Neural cell (in vitro differentiated cells): ENCODE results near the gene MCM9. TPM values are rescaled to one million over a fixed set of nuclear protein-coding genes. Genes with fewer than 3 reads are reported as not detected.

Experiments used
- H2AFZ ChIP-seq: fragments of 200-600, 300-800 bp; sonication (generic), shearing (Covaris generic); 2 replicates; pipeline ENCODE4 v1.6.0; 2014; ENCODE audit warnings: low read depth, mild to moderate bottlenecking, antibody characterized with exemption, low read length, moderate library complexity
- H3F3A ChIP-seq: fragments of 200-600 bp; shearing (Covaris generic); 2 replicates; pipeline ENCODE4 v1.6.1; 2016; ENCODE audit warnings: mild to moderate bottlenecking, moderate library complexity, mixed read lengths, antibody characterized with exemption, low read length; ENCODE audit not compliant: insufficient read depth, poor library complexity, severe bottlenecking
- H3K27ac ChIP-seq: fragments of 200-600, 300-800 bp; sonication (generic), shearing (Covaris generic); 2 replicates; pipeline ENCODE4 v1.5.1; 2014; ENCODE audit warnings: mild to moderate bottlenecking, low read length, moderate library complexity
- H3K27me3 ChIP-seq: fragments of 300-800, 200-600 bp; sonication (generic), shearing (Covaris generic); 2 replicates; pipeline ENCODE4 v1.6.0; 2014; ENCODE audit warnings: mild to moderate bottlenecking, low read depth, low read length, moderate library complexity; ENCODE audit not compliant: insufficient read depth
- H3K36me3 ChIP-seq: fragments of 300-800, 200-600 bp; sonication (generic), shearing (Covaris generic); 2 replicates; pipeline ENCODE4 v1.5.1; 2014; ENCODE audit warnings: mild to moderate bottlenecking, antibody characterized with exemption, low read length, moderate library complexity; ENCODE audit not compliant: insufficient read depth
- H3K4me2 ChIP-seq: fragments of 300-800, 200-600 bp; sonication (generic), shearing (Covaris generic); 2 replicates; pipeline ENCODE4 v1.6.0; 2014; ENCODE audit warnings: mild to moderate bottlenecking, low read length
- H3K4me3 ChIP-seq: fragments of 300-800, 200-600 bp; sonication (generic), shearing (Covaris generic); 2 replicates; pipeline ENCODE4 v1.5.1; 2014; ENCODE audit warnings: mild to moderate bottlenecking, low read length, moderate library complexity
- H3K79me2 ChIP-seq: fragments of 200-600 bp; shearing (Covaris generic); replicated peaks from 2 replicates; pipeline ENCODE4 v1.6.0; 2014; ENCODE audit warnings: mild to moderate bottlenecking, low read length, moderate library complexity; ENCODE audit not compliant: insufficient read depth
- H3K9ac ChIP-seq: fragments of 300-800, 200-600 bp; sonication (generic), shearing (Covaris generic); 2 replicates; pipeline ENCODE4 v1.6.1; 2016; ENCODE audit warnings: mild to moderate bottlenecking, low read length, mixed read lengths
- H3K9me2 ChIP-seq: fragments of 200-600 bp; shearing (Covaris generic); 2 replicates; pipeline ENCODE4 v1.6.1; 2016; ENCODE audit warnings: mild to moderate bottlenecking, low read length, mixed read lengths; ENCODE audit not compliant: insufficient read depth
- H3K9me3 ChIP-seq: fragments of 200-600, 300-800 bp; sonication (generic), shearing (Covaris generic); 2 replicates; pipeline ENCODE4 v1.6.1; 2016; ENCODE audit warnings: mild to moderate bottlenecking, mixed run types, low read length, moderate library complexity, mixed read lengths
- H4K20me1 ChIP-seq: fragments of 200-600 bp; shearing (Covaris generic); 2 replicates; pipeline ENCODE4 v1.6.1; 2016; ENCODE audit warnings: mild to moderate bottlenecking, mixed run types; ENCODE audit not compliant: insufficient read depth
- CTCF ChIP-seq: fragments of 450-650 bp; IDR thresholded peaks from 2 replicates; pipeline ENCODE4 v1.5.1; 2014; ENCODE audit warnings: antibody characterized with exemption, mild to moderate bottlenecking, moderate library complexity; ENCODE audit not compliant: poor library complexity, severe bottlenecking
- EP300 ChIP-seq: fragments of 450-650 bp; conservative IDR thresholded peaks from 2 replicates; pipeline ENCODE4 v1.6.1; 2014; ENCODE audit warnings: antibody characterized with exemption, mild to moderate bottlenecking, moderate library complexity; ENCODE audit not compliant: poor library complexity, severe bottlenecking
- EZH2 ChIP-seq: fragments of 200-600, 300-800 bp; shearing (Covaris generic), sonication (generic); IDR thresholded peaks from 2 replicates; pipeline ENCODE4 v1.6.1; 2014; ENCODE audit warnings: antibody characterized with exemption, low read length, borderline replicate concordance, mild to moderate bottlenecking; ENCODE audit not compliant: insufficient read depth, poor library complexity, severe bottlenecking
- MXI1 ChIP-seq: fragments of 450-650 bp; conservative IDR thresholded peaks from 2 replicates; pipeline ENCODE4 v1.6.1; 2014; ENCODE audit warnings: antibody characterized with exemption, mild to moderate bottlenecking; ENCODE audit not compliant: poor library complexity, severe bottlenecking
- POLR2AphosphoS5 ChIP-seq: IDR thresholded peaks from 2 replicates; pipeline ENCODE4 v1.6.1; 2012
- RAD21 ChIP-seq: fragments of 450-650 bp; conservative IDR thresholded peaks from 2 replicates; pipeline ENCODE4 v1.6.1; 2014; ENCODE audit warnings: antibody characterized with exemption, mild to moderate bottlenecking, moderate library complexity
- REST ChIP-seq: IDR thresholded peaks from 2 replicates; pipeline ENCODE4 v1.6.1; 2012; ENCODE audit warnings: borderline replicate concordance
- SMC3 ChIP-seq: fragments of 450-650 bp; conservative IDR thresholded peaks from 2 replicates; pipeline ENCODE4 v1.6.1; 2014; ENCODE audit warnings: antibody characterized with exemption, mild to moderate bottlenecking, moderate library complexity; ENCODE audit not compliant: poor library complexity
- TAF1 ChIP-seq: IDR thresholded peaks from 2 replicates; pipeline ENCODE4 v1.6.1; 2012; ENCODE audit warnings: low read depth
- polyA plus RNA-seq: library from polyadenylated mRNA; depleted of rRNA; stranded (reverse); fragments of >200 nt; gene quantifications from 2 replicates; pipeline ENCODE4 v1.2.3, GENCODE V29; 2014

MCM9 gene
- polyA plus RNA-seq, 1 donor from 2014 or later: 7.8 TPM

DNA sequence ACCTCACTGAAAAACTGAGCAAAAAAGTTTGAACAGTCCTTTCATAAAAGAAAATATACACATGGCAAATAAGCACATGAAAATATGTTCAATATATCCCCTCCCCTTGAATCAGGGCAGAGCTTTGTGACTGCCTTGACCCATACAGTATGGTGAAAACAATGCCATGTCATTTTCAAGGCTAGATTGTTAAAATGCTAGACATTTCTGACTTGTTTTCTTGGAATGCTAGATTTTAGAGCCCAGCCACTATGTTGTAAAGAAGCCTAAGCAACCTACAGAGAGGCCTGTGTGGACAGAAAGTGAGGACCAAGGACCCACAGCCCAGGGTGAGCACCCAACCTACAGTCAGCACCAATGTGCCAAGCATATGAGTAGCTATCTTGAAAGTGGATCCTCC lies 58.1 kb downstream of the MCM9 start:
- H3K27me3 ChIP-seq: no peaks in the 10 kb centered on the region
- H3K9me2 ChIP-seq: no peaks in the 10 kb centered on the region
- H3K36me3 ChIP-seq: no peaks in the 10 kb centered on the region
- H4K20me1 ChIP-seq: no peaks in the 10 kb centered on the region
- H3F3A ChIP-seq: no peaks in the 10 kb centered on the region
- no peak overlapping the region for H3K4me2 ChIP-seq
- H3K4me3 ChIP-seq: no peak overlapping the region
- no peaks in the 10 kb centered on the region for H3K79me2 ChIP-seq
- H2AFZ ChIP-seq: no peak overlapping the region
- TF ChIP-seq CTCF: no peak
- no peak for TF ChIP-seq REST
- no peaks in the 10 kb centered on the region for H3K9me3 ChIP-seq
- no peak overlapping the region for H3K27ac ChIP-seq
- H3K9ac ChIP-seq: no peak overlapping the region

- Histone ChIP-seq H3K27ac (no peak overlapping the region), H3K27me3 (no peaks in the 10 kb centered on the region), H3K36me3 (no peaks in the 10 kb centered on the region), H2AFZ (no peak overlapping the region), H3K79me2 (no peaks in the 10 kb centered on the region), H3K4me2 (no peak overlapping the region), H3K4me3 (no peak overlapping the region), H3K9me2 (no peaks in the 10 kb centered on the region), H3F3A (no peaks in the 10 kb centered on the region), H4K20me1 (no peaks in the 10 kb centered on the region), H3K9ac (no peak overlapping the region), H3K9me3 (no peaks in the 10 kb centered on the region)
- TF ChIP-seq RAD21 (no peak), POLR2AphosphoS5 (no peak), EP300 (no peak), TAF1 (no peak), MXI1 (no peak), EZH2 (no peak), SMC3 (no peak), REST (no peak), CTCF (no peak)
Measured at GRCh38 chr6:118876198-118876597, 58.8 kb downstream of the MCM9 start.
